Measurements from ENCODE around the gene WNT8B. TPM values are rescaled to one million over a fixed set of nuclear protein-coding genes. Genes with fewer than 3 reads are reported as not detected.

The WNT8B gene
- total RNA-seq, 2 experiments from 2014 or later, result not detected

DNA sequence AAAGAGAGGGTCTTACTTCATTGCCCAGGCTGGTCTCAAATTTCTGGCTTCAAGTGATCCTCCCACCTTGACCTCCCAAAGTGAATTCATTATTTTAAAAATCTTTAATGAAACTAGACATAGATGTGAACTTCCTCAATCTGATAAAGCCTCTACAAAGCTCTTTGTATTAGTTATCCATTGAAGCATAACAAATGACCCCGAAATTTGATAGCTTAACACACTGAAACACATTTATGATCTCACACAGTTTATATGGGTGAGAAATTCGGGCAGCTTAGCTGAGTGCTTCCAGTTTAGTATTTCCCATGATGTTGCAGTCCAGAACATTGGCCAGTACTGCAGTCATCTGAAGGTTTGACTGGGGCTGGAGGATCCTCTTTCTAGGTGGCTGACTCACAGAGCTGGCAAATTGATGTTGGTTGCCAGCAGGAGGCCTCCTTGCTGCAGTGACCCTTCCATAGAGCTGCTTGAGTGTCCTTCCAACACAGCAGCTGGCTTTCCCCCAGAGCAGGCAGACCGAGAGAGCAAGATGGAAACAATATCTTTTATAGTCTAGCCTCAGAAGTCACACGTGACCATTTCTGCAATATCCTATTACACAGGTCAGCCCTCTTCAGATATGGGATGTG lies 16.6 kb upstream of the WNT8B start:
- BruUV-seq (replicated peaks), result no TSS peak
- H3K9me2 ChIP-seq (ENCODE audit: insufficient read depth, low read length), result no peaks in the 10 kb centered on the region
- TF ChIP-seq EZH2phosphoT487 (IDR thresholded peaks at IDR 0.05; ENCODE audit: borderline replicate concordance, low read depth, low read length) (no peak), CTCF (conservative IDR thresholded peaks at IDR 0.05; ENCODE audit: low read length) (no peak)
- intact Hi-C loops (cut with micrococcal nuclease; ENCODE audit: unreplicated experiment), result no loop called here
- H3K4me3 ChIP-seq (ENCODE audit: low read depth, low read length, poor library complexity, severe bottlenecking), result no peak overlapping the region
- H3K9me3 ChIP-seq (ENCODE audit: low read length), result no peaks in the 10 kb centered on the region
- no peak overlapping the region for H3K4me2 ChIP-seq (ENCODE audit: low read length)
- no peak overlapping the region for H3K27ac ChIP-seq (ENCODE audit: low read depth, low read length, poor library complexity, severe bottlenecking)
- no peak for DNase-seq (ENCODE audit: low spot score)
- H2AFZ ChIP-seq (ENCODE audit: low read length), result no peak overlapping the region
- ChIA-PET CTCF (ENCODE audit: unreplicated experiment) (no interaction called here), POLR2A (no interaction called here)
- H3K36me3 ChIP-seq (ENCODE audit: insufficient read depth, low read length), result no peaks in the 10 kb centered on the region
- H3K79me2 ChIP-seq (ENCODE audit: insufficient read depth, low read depth, low read length), result no peaks in the 10 kb centered on the region
- no peaks in the 10 kb centered on the region; the same call in 1 of the 2 replicates for H4K20me1 ChIP-seq (ENCODE audit: insufficient read depth, low read length)
- H3K4me1 ChIP-seq (ENCODE audit: insufficient read depth, low read length, poor library complexity, severe bottlenecking), result no peaks in the 10 kb centered on the region

DNA sequence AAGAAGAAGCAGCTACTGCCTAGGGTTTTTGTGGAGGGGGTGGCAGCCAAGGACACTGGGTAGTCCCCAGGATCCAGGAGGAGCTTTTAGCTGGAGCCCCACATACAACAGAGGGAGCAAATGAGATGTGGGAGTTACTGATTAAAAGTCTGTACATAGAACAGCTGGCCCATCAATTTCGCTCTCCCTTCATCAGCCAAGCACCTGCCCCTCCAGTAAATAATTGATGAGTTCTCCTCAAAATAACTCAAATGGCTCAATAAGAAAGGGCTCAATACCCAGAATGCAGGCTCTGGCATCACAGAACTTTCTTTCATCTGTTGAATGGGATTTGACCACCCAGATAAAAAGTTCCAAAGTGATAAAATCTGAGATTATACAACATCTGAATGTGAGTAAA lies 15.1 kb upstream of the WNT8B start:
- H3K9me3 ChIP-seq (ENCODE audit: low read length), result no peaks in the 10 kb centered on the region
- no peak for DNase-seq (ENCODE audit: low spot score)
- H3K36me3 ChIP-seq (ENCODE audit: insufficient read depth, low read length), result no peaks in the 10 kb centered on the region
- H3K4me2 ChIP-seq (ENCODE audit: low read length), result no peak overlapping the region
- ChIA-PET POLR2A (interaction anchor here (1.1 kb wide), 1 partner anchor 88 kb away, joined by 4 read pairs; the partner anchor contains the start of gene HIF1AN), CTCF (ENCODE audit: unreplicated experiment) (no interaction called here)
- no peak overlapping the region for H3K27ac ChIP-seq (ENCODE audit: low read depth, low read length, poor library complexity, severe bottlenecking)
- H3K9me2 ChIP-seq (ENCODE audit: insufficient read depth, low read length), result no peaks in the 10 kb centered on the region
- H3K4me1 ChIP-seq (ENCODE audit: insufficient read depth, low read length, poor library complexity, severe bottlenecking), result no peaks in the 10 kb centered on the region
- no peaks in the 10 kb centered on the region; the same call in 1 of the 2 replicates for H4K20me1 ChIP-seq (ENCODE audit: insufficient read depth, low read length)
- no TSS peak for BruUV-seq (replicated peaks)
- no peak overlapping the region for H3K4me3 ChIP-seq (ENCODE audit: low read depth, low read length, poor library complexity, severe bottlenecking)
- intact Hi-C loops (cut with micrococcal nuclease; ENCODE audit: unreplicated experiment), result no loop called here
- no peaks in the 10 kb centered on the region for H3K79me2 ChIP-seq (ENCODE audit: insufficient read depth, low read depth, low read length)
- H2AFZ ChIP-seq (ENCODE audit: low read length), result no peak overlapping the region
- TF ChIP-seq CTCF (conservative IDR thresholded peaks at IDR 0.05; ENCODE audit: low read length) (no peak), EZH2phosphoT487 (IDR thresholded peaks at IDR 0.05; ENCODE audit: borderline replicate concordance, low read depth, low read length) (no peak)

- Histone ChIP-seq H3K79me2 (ENCODE audit: insufficient read depth, low read depth, low read length) (no peaks in the 10 kb centered on the region), H3K9me2 (ENCODE audit: insufficient read depth, low read length) (no peaks in the 10 kb centered on the region), H4K20me1 (ENCODE audit: insufficient read depth, low read length) (no peaks in the 10 kb centered on the region; the same call in 1 of the 2 replicates), H3K9me3 (ENCODE audit: low read length) (no peaks in the 10 kb centered on the region), H3K27ac (ENCODE audit: low read depth, low read length, poor library complexity, severe bottlenecking) (no peak overlapping the region), H2AFZ (ENCODE audit: low read length) (no peak overlapping the region), H3K36me3 (ENCODE audit: insufficient read depth, low read length) (no peaks in the 10 kb centered on the region), H3K4me3 (ENCODE audit: low read depth, low read length, poor library complexity, severe bottlenecking) (no peak overlapping the region), H3K4me1 (ENCODE audit: insufficient read depth, low read length, poor library complexity, severe bottlenecking) (no peaks in the 10 kb centered on the region), H3K4me2 (ENCODE audit: low read length) (no peak overlapping the region)
- no peak for DNase-seq (ENCODE audit: low spot score)
- ChIA-PET CTCF (ENCODE audit: unreplicated experiment) (no interaction called here), POLR2A (no interaction called here)
- TF ChIP-seq EZH2phosphoT487 (IDR thresholded peaks at IDR 0.05; ENCODE audit: borderline replicate concordance, low read depth, low read length) (no peak), CTCF (conservative IDR thresholded peaks at IDR 0.05; ENCODE audit: low read length) (no peak)
- BruUV-seq (replicated peaks), result no TSS peak
- intact Hi-C loops (cut with micrococcal nuclease; ENCODE audit: unreplicated experiment), result no loop called here
Measured at GRCh38 chr10:100448951-100449350, 13.9 kb upstream of the WNT8B start.
